GM21737 (cell line): ENCODE results near the gene PRKCD.

Experiments used
- ATAC-seq: cut with Tn5 transposase; IDR thresholded peaks from one replicate; pipeline ENCODE4 v1.9.1; 2021; ENCODE audit warnings: mild to moderate bottlenecking, moderate library complexity; ENCODE audit not compliant: unreplicated experiment

The PRKCD gene

DNA sequence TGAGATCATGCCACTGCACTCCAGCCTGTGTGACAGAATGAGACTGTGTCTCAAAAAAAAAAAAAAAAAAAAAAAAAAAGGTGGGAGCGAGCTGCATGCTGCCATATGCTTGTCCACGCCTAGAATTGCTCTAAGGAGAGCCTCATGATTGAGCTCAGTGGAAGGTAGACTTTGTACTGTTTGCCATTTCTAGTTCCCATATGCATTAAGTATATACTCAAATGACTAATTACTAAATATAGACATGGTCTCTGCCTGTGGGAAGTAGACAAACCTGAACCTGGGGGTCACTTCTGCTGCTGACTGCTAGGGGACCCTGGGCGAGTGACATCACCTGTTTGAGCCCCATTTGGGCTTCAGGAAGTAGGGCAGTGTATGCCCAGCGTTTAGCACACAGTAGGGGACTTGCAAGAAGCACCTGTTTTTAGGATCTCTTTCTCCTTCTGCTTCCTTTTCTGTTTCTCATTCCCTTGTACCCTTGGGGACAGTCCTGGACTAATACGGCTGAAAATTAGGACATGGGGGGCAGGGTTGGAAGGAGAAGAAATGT lies 27.2 kb downstream of the PRKCD start:
- ATAC-seq, result no peak

DNA sequence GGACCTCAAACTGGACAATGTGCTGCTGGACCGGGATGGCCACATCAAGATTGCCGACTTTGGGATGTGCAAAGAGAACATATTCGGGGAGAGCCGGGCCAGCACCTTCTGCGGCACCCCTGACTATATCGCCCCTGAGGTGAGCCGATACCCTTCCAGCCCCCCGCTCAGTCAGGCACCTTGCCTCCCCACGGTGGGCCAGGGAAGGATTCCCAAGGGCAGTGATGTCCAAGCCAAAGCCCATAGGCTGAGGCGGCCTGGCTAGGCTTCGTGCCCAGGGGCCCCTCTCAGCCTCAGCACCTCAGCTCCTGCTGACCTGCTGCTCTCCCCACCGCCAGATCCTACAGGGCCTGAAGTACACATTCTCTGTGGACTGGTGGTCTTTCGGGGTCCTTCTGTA lies 27.7 kb downstream of the PRKCD start:
- no peak for ATAC-seq

DNA sequence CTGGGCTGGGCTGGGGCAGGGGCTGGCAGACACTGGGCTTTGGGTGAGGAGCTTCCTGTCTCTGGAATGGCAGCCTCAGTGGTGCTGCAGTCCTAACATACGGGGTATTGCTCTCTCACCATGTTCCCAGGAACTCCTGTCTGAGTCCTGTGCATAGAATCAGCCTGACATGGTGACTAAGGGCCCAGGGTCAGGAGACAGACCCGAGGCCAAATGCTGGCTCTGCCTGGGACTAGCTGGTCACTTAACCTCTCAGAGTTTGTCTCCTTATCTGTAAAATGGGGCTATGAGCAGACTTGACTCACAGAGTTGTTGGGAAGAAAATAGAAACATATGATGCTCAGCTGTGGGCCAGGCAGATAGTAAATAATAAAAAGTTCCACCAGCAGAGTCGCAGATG lies 28.3 kb downstream of the PRKCD start:
- no peak for ATAC-seq

DNA sequence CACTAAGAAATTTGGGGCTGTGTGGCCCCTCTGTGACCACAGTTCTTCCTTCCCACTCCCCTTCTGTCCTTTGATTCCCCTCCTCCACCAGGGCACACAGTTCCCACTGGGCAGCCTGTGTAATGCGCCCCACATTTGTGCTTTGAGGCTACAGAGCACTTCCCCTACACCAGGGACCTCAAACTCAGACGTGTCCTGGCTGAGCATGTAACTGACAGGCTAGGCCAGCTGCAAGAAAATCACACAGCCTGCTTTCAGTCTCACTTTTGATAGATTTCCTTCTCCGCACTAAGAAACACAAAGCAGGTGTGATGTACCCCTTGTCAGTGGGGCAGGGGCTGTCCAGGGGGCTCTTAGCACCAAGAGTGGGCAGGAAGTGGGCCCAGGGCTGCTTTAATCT lies 29.6 kb downstream of the PRKCD start:
- ATAC-seq, result no peak

DNA sequence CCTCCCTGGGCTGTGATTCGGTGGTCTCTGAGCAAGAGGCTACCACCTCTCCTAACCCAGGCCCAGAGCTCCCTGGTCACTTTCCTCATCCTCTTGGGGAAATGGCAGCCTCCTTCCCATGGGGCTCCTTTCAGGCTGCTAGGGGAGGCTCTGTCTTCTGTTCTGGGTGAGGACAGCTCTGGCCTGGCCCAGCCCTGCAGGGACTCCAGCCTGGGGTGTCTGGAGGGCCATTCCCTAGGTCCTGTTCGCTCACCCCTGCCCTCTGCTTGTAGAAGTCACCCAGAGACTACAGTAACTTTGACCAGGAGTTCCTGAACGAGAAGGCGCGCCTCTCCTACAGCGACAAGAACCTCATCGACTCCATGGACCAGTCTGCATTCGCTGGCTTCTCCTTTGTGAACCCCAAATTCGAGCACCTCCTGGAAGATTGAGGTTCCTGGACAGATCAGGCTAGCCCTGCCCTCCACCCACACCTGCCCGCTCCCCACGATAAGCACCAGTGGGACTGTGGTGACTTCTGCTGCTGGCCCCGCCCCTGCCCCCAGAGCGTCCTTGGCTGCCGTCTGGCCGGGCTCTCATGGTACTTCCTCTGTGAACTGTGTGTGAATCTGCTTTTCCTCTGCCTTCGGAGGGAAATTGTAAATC lies 30.9 kb downstream of the PRKCD start:
- ATAC-seq, result no peak

DNA sequence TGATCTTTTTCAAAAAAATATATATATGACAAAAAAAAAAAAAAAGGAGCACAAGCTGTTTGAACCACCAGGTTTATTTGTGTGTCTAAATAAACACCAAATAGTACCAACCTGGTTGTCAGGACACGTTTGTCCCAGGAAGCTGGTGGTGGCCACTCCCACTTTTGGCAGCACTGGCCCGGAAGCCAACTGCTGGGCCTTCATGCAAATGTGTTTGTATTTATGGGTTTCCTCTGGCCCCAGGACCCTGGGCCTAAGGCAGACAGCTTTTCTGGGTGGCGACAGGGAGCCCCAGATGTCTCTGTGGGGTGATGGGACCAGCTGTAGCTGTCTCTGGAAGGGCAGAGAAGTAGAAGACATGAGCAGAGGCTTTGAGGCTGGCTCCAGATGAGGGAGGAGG lies 31.6 kb downstream of the PRKCD start:
- ATAC-seq, result no peak

DNA sequence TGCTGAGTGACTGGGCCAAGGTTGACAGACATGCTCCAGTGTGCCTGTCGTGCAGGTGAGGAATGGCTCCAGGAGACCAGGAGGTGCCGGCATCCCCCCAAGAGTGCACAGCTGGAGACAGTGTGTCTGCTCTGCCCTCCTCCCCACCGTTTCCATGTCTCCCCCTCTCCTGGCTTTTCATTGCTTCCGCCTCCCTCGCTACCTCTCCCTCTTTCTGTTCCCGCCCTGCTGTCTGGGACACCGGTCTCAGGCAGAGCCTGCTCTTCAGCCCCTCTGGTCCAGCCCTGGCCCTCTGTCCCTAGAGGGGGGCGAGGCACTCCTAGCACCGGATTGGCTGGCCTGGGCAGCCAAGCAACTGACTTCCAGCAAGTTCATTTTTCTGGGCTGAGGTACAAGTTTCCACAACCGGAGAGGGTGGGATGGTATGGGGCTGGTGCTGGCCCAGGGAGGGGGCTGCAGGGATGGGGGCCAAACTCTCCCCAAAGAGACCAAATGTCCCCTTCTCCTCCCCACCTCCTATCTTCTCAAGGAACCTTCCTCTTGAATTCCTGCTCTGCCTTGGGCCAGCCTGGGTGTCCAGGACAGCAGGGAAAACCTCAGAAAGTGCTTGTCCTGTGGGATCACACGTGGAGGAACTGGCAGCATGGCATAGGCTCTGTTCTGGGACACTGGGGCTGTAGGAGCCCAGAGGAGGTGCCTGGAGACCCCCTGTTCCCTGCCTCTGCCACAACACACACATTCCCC lies 32.6 kb downstream of the PRKCD start:
- ATAC-seq, result no peak

DNA sequence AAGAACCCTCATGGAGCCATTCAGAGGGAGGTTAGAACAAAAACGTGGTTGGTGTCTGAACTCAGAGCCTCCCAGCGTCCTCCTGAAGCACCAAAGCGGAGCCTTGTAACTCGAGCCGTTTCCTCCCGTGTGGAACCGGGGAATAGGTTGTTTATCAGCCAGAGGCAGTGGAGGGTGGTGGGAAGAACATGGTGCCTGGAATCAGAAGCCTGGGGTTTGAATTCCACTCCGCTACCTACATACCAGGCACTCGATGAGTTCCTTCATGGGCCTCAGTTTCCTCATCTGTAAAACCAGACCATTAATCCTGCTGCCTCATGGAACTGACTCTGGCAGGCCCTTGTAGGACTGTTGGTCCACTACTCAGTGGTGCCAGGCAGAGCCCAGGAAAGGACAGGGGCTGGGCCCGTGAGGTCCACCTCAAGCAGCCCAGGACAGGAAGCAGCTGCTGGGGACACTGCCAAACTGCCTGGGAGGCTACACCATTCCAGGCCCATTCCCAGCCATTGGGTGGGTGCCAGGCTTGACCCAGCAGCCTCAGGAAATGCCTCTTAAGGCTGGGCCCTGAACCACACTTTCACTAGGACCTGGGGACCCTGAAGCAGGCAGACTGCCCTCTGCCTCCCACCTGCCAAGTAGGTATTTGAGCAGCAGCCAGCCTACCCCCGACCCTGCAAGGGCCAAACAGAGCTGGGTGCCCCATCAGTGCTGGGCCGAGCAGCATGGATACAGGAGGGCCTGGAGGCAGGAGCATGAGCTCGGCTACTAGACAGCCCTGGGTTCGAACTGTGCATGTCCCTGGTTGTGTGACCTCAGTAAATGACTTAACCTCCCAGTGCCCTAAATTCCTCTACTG lies 33.4 kb downstream of the PRKCD start:
- ATAC-seq, result no peak

DNA sequence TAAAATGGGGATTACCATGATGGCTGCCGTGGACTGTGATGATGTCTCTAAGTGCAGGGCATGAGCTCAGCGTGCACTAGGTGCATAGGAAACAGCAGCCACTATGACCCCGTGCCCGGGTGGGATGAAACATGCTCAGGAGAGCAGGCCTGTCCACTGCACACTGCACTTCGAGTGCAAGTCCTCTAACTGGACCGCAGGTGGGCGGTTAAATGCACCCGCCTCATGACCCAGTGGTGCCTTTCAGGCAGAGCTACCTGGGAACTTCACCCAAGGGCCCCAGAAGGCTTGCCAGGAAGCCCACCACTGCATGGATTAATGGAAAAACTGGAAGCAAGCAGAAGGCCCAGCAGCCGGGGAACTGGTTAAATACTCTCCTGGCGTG lies 34.0 kb downstream of the PRKCD start:
- no peak for ATAC-seq

DNA sequence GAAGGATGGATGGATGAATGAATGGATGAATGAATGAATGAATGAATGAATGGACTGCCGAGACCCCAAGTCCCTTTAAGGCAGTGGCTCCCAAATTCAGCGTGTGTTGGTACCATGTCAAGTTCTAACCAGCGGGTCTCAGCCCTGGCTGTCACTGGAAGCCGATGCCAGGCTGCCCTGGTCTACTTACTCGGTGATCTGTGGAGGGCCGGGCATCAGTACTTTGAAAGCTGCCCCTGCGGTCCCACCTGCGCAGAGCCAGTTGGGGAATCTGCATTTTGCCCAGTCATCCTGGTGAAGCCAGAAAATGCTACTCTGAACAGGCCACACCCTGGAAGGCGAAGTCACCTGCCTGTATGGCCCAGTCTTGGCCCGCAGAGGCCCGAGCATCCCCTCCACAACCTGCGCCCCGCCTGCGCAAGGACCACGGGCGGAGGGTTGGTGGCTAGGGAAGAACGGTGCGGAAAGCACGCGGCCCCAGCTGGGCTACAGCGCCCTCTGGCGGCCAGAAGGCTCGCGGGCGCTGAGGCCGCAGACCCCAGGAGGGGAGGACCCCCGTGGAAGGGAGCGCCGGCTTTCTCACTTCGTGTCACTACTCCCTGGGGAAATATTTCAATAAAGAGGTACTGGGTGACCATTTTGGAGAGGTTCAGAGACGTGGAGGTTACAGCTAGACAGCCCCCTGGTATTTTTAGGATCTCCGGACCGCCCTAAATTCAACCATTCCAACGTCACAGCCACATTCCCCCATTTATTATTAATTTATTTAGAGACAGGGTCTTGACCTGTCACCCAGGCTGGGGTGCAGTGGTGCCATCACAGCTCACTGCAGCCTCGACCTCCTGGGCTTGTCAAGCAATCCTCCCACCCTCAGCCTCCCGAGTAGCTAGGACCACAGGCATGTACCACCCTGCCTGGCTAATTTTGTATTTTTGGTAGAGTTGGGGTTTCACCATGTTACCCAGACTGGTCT lies 34.9 kb downstream of the PRKCD start:
- ATAC-seq, result no peak

DNA sequence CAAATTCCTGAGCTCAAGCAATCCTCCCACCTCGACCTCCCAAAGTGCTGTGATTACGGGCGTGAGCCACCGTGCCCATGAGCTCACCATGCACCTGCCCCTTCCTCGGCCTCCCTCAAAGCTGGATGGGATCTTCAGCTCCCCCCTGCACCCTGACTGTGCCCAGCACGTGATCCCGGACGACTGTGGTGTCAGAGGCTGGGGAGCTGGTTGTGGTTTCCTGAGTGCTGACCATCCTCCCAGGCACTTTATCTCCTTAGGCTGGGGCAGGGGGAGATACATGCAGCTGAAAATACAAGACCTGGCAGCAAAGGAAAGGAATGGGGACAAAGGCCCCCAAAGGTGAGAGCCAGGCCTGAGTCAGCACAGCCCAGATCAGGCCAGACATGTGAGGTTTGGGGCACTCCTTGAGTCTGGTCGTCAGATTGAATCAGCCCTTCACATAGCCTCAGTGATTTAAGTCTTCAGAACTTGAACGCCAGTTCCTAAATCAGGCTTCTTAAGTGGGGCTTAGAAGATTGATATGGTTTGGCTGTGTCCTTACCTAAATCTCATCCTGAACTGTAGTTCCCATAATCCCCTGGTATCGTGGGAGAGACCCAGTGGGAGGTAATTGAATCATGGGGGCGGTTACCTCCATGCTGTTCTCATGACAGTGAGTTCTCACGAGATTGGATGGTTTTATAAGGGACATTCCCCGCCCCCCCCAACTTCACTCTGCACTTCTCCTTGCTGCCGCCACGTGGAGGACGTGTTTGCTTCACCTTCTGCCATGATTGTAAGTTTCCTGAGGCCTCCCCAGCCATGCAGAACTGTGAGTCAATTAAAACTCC lies 35.8 kb downstream of the PRKCD start:
- no peak for ATAC-seq

DNA sequence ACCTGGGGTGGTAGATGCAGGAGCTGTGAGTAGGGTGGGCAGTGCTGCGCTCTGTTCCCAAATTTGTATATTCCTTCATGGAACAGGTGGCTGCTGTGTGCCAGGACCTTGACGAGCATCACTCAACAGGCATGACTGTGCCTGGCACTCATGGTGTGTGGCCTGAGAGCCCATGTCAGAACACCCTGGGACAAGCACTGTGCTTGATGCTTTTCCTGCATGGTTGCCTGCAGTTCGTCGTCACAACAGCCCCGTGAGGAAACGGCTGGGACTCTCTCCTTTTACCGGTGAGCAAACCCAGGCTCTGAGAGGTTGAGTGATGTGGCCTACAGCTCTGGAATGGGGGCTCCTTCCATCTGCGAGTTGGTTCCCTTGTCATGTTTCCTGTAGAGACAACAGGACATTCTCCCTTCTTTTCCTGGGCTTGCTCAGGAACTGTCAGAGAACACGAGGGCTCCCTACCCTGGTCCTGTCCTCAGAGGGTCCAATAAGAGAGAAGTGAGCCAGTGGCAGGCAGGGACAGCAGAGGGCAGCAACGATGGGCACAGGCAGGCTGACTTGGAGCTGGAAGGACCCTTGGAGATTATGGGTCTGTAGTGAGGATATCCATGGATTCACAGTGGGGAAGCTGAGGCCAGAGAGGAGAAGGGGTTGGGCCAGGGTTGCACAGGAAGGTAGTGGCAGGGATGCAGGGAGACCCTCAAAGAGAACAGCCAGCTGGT lies 37.4 kb downstream of the PRKCD start:
- no peak for ATAC-seq

DNA sequence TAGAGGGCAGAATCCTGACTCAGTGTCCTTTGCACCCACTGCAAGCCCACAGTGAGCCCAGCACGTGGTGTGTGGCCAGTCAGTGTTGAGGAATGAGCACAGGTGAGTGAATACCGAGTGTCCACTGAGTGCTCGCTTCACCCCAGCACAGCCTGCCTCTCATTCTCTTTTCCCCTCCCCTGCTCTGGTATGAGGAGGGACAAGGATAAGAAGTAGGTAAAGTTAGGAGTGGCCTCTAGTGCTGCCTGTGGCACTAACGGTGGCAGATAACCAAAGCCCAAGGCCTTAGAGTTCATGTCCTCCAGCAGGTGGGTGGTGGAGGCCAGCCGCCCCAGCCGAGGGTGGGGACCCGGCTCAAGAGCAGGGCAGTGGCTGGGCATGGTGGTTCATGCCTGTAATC lies 38.0 kb downstream of the PRKCD start:
- ATAC-seq, result no peak

DNA sequence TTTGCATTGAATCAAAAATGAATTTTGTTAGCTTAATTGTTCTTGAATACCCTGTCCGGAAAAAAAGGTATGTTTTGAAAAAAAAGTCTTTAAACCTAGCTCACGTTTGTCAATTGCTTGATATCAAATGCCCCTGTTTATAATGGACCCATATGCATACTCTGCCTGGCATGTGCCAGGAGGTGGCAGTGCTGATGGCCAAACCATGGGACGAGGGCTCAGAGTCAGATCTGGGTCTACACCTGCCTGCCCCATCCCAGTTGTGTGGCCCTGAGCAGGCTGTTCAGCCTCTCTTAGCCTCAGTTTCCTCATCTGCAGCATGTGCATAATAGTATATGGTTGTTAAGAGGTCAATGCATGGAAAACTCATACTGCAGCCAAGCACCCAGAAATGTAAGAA lies 38.8 kb downstream of the PRKCD start:
- no peak for ATAC-seq

DNA sequence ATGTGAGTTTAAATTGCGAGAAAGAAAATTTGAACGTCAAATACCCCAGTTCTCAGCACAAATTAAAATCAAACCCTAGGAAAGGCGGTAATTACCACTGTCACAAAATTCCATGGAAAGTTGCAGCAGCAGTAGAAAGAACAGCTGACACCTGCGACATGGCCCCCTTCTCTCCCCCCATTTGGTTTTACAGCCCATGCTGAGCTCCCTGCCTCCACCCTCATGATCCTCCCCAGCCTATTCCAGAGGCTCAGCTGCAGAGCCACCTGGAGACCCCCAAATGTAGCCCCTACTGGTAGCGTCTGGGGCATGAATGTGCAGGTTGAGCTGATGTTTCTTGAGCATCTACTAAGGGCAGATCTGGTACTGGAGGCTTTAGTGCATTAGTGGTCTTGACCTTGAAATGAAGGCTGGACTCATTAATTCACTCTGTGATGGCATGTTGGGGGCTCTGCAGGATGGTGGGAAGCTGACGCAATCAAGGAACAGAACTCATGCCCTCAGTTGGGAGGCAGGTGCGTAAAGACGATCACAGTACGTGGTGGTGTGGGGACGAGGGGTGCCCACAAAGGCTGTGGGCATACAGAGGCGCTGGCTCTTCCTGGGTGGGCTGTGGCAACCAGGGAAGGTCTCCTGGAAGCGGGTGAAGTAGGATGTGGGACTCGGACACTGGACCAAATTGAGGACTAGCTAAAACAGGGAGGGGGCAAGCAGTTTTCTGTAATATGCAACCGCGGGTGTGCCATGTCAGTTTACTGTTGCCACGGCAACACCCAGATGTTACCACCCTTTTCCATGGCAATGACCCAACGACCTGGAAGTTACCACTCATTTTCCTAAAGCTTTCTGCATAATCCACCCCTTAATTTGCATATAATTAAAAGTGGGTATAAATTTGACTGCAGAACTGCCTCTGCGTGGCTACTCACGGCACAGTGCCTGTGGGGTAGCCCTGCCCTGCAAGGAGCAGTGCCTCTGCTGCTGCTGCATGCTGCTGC lies 39.8 kb downstream of the PRKCD start:
- no peak for ATAC-seq

DNA sequence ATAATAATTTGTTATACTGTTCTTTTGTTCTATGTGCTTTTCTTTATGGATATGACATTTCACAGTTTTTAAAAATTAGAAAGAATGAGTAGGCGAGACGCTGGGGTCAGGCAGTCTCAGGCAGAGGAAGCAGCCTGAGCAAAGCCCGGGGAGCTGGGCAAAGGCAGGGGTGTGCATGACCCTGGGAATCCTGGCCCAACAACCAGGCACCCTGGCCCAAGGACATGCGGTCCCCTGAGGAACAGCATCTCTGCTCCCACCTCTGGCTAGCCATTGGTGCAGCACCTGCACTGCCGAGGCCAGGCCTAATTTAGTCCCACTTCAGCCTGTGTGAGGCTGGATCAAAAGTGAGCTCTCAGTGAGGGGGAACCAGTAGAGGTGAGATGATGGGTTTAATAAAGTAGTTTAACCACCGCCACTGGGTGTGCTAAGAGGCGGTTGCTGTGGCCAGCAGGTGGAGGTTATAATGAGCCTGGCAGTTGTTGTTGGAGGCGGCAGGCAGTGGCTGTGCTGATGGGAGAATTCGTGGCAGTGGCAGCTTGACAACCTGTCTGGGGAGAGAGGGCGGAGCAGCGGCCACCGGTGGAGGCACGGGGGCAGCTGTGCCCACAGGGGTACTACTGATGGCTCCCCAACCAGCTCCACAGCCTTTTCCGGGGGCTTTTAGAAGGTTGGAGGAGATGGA lies 41.5 kb downstream of the PRKCD start:
- no peak for ATAC-seq
